Effector CD4-positive, alpha-beta T cell (primary cell): ENCODE results near the gene ADAMTS3. TPM values are rescaled to one million over a fixed set of nuclear protein-coding genes. Genes with fewer than 3 reads are reported as not detected.

Experiments
- DNase-seq: peaks from one replicate; pipeline ENCODE4 v3.0.0-alpha.2; 2020
- total RNA-seq: gene quantifications from one replicate; lab custom pipeline; 2026; lab: John Stamatoyannopoulos, UW

Gene ADAMTS3
- total RNA-seq = not detected

GRCh38 chr4:72568959-72569718 lies at the start of gene ADAMTS3:
ADAMTS3 (minus strand) TSS chr4:72569221; CDS start chr4:72568762, 459 bp downstream.
- DNase-seq = no peak

GRCh38 chr4:72613959-72614358 lies 44.9 kb upstream of the ADAMTS3 start:
- no peak for DNase-seq

GRCh38 chr4:72606751-72607150 lies 37.7 kb upstream of the ADAMTS3 start:
- DNase-seq = no peak

- DNase-seq = no peak
These were observed 35.3 kb upstream of the ADAMTS3 start for GRCh38 chr4:72604324-72604723.

GRCh38 chr4:72602396-72603376 lies 33.7 kb upstream of the ADAMTS3 start:
- DNase-seq = no peak

GRCh38 chr4:72591547-72592454 lies 22.8 kb upstream of the ADAMTS3 start:
- DNase-seq = no peak

- DNase-seq = no peak
These were observed 18.3 kb upstream of the ADAMTS3 start for GRCh38 chr4:72587334-72587733.

GRCh38 chr4:72582853-72583252 lies 13.8 kb upstream of the ADAMTS3 start:
- no peak for DNase-seq

- DNase-seq = no peak
These were observed 8.2 kb upstream of the ADAMTS3 start for GRCh38 chr4:72577211-72577610.

- DNase-seq = no peak
These were observed 2.3 kb upstream of the ADAMTS3 start for GRCh38 chr4:72571337-72571736.

- no peak for DNase-seq
These were observed 756 bp upstream of the ADAMTS3 start for GRCh38 chr4:72569719-72570235.

- DNase-seq = no peak
These were observed 973 bp downstream of the ADAMTS3 start for GRCh38 chr4:72567821-72568675.

GRCh38 chr4:72567036-72567435 lies 2.0 kb downstream of the ADAMTS3 start:
- DNase-seq = no peak

- no peak for DNase-seq
These were observed 2.5 kb downstream of the ADAMTS3 start for GRCh38 chr4:72566464-72566972.

GRCh38 chr4:72564789-72565188 lies 4.2 kb downstream of the ADAMTS3 start:
- DNase-seq = no peak

GRCh38 chr4:72564184-72564583 lies 4.8 kb downstream of the ADAMTS3 start:
- DNase-seq = no peak

GRCh38 chr4:72558655-72559054 lies 10.4 kb downstream of the ADAMTS3 start:
- DNase-seq = no peak

GRCh38 chr4:72557021-72557420 lies 12.0 kb downstream of the ADAMTS3 start:
- DNase-seq = no peak

- no peak for DNase-seq
These were observed 13.6 kb downstream of the ADAMTS3 start for GRCh38 chr4:72555377-72555831.

GRCh38 chr4:72553540-72554337 lies 15.3 kb downstream of the ADAMTS3 start:
- DNase-seq = no peak
